H9 (cell line): ENCODE results near the gene GTPBP6. TPM values are rescaled to one million over a fixed set of nuclear protein-coding genes. Genes with fewer than 3 reads are reported as not detected.

Experiments
- DNase-seq: peaks from one replicate; pipeline ENCODE4 v3.0.0-alpha.2; 2017
- H2AFZ ChIP-seq: one replicate; pipeline ENCODE4 v1.6.1; 2013; ENCODE audit warnings: mild to moderate bottlenecking, low read length, control low read depth, moderate library complexity
- H2AK5ac ChIP-seq: 2 replicates; pipeline ENCODE4 v1.6.1; 2013; ENCODE audit warnings: low read length, control low read depth, mixed read lengths; ENCODE audit not compliant: insufficient read length
- H2BK120ac ChIP-seq: one replicate; pipeline ENCODE4 v1.6.1; 2013; ENCODE audit warnings: low read depth, mild to moderate bottlenecking, low read length, control low read depth, inconsistent platforms; ENCODE audit not compliant: poor library complexity, severe bottlenecking
- H2BK12ac ChIP-seq: 2 replicates; pipeline ENCODE4 v1.6.1; 2013; ENCODE audit warnings: low read length, control low read depth, mixed read lengths, low read depth; ENCODE audit not compliant: insufficient read length
- H2BK15ac ChIP-seq: 2 replicates; pipeline ENCODE4 v1.6.1; 2013; ENCODE audit warnings: low read depth, low read length, control low read depth
- H2BK20ac ChIP-seq: one replicate; pipeline ENCODE4 v1.6.1; 2013; ENCODE audit warnings: low read depth, mild to moderate bottlenecking, low read length, control low read depth, inconsistent platforms; ENCODE audit not compliant: poor library complexity, severe bottlenecking
- H2BK5ac ChIP-seq: 2 replicates; pipeline ENCODE4 v1.6.1; 2013; ENCODE audit warnings: low read length, control low read depth, mixed read lengths; ENCODE audit not compliant: insufficient read length
- H3K14ac ChIP-seq: 2 replicates; pipeline ENCODE4 v1.6.1; 2013; ENCODE audit warnings: low read length, control low read depth; ENCODE audit not compliant: insufficient read depth
- H3K18ac ChIP-seq: 2 replicates; pipeline ENCODE4 v1.6.1; 2013; ENCODE audit warnings: low read depth, mild to moderate bottlenecking, mixed read lengths, low read length, control low read depth; ENCODE audit not compliant: insufficient read length
- H3K23ac ChIP-seq: 2 replicates; pipeline ENCODE4 v1.6.1; 2013; ENCODE audit warnings: low read length, control low read depth, mixed read lengths, low read depth; ENCODE audit not compliant: insufficient read length
- H3K23me2 ChIP-seq: 2 replicates; pipeline ENCODE4 v1.6.1; 2013; ENCODE audit warnings: low read depth, mild to moderate bottlenecking, mixed read lengths, low read length, control low read depth; ENCODE audit not compliant: insufficient read length, poor library complexity, severe bottlenecking
- H3K27ac ChIP-seq: 2 replicates; pipeline ENCODE4 v1.5.1; 2013; ENCODE audit warnings: low read length, control low read depth, mixed read lengths, low read depth; ENCODE audit not compliant: insufficient read length
- H3K27me3 ChIP-seq: 2 replicates; pipeline ENCODE4 v1.6.1; 2013; ENCODE audit warnings: low read length, control low read depth, inconsistent platforms; ENCODE audit not compliant: insufficient read depth
- H3K4ac ChIP-seq: 2 replicates; pipeline ENCODE4 v1.6.1; 2013; ENCODE audit warnings: low read depth, mild to moderate bottlenecking, control low read depth, inconsistent platforms, low read length, moderate library complexity
- H3K4me1 ChIP-seq: 2 replicates; pipeline ENCODE4 v1.6.1; 2013; ENCODE audit warnings: low read length, control low read depth, inconsistent platforms; ENCODE audit not compliant: insufficient read depth
- H3K4me2 ChIP-seq: 2 replicates; pipeline ENCODE4 v1.6.1; 2013; ENCODE audit warnings: low read length, control low read depth, mixed read lengths; ENCODE audit not compliant: insufficient read length, insufficient read depth
- H3K56ac ChIP-seq: 2 replicates; pipeline ENCODE4 v1.6.1; 2013; ENCODE audit warnings: low read depth, mild to moderate bottlenecking, mixed read lengths, low read length, control low read depth; ENCODE audit not compliant: insufficient read length
- H3K79me1 ChIP-seq: 2 replicates; pipeline ENCODE4 v1.6.1; 2013; ENCODE audit warnings: low read depth, mild to moderate bottlenecking, moderate library complexity, low read length, control low read depth, inconsistent platforms; ENCODE audit not compliant: insufficient read depth, poor library complexity, severe bottlenecking
- H3K79me2 ChIP-seq: 2 replicates; pipeline ENCODE4 v1.6.1; 2013; ENCODE audit warnings: low read length, control low read depth, inconsistent platforms; ENCODE audit not compliant: insufficient read depth
- H3K9ac ChIP-seq: 2 replicates; pipeline ENCODE4 v1.6.1; 2013; ENCODE audit warnings: low read length, control low read depth, mixed read lengths; ENCODE audit not compliant: insufficient read length; ENCODE audit errors: extremely low read depth
- H3K9me3 ChIP-seq: one replicate; pipeline ENCODE4 v1.6.1; 2013; ENCODE audit warnings: low read depth, low read length, inconsistent platforms; ENCODE audit not compliant: control insufficient read depth
- H3T11ph ChIP-seq: one replicate; pipeline ENCODE4 v1.6.1; 2013; ENCODE audit warnings: mild to moderate bottlenecking, low read length, control low read depth, inconsistent platforms
- H4K20me1 ChIP-seq: one replicate; pipeline ENCODE4 v1.6.1; 2013; ENCODE audit not compliant: control insufficient read depth, insufficient read length, insufficient read depth
- H4K5ac ChIP-seq: 2 replicates; pipeline ENCODE4 v1.6.1; 2013; ENCODE audit warnings: low read depth, mild to moderate bottlenecking, mixed read lengths, low read length, control low read depth; ENCODE audit not compliant: insufficient read length
- H4K8ac ChIP-seq: replicated peaks from 2 replicates; pipeline ENCODE4 v1.6.1; 2013; ENCODE audit warnings: low read length, control low read depth, mixed read lengths, low read depth; ENCODE audit not compliant: insufficient read length
- H4K91ac ChIP-seq: 2 replicates; pipeline ENCODE4 v1.6.1; 2013; ENCODE audit warnings: low read depth, mild to moderate bottlenecking, moderate library complexity, mixed read lengths, low read length, control low read depth; ENCODE audit not compliant: insufficient read length
- H3K27ac Mint-ChIP-seq, 3 experiments: 2 replicates in 2 of 3; 3 replicates in 1 of 3; pipeline ENCODE4 v1.8.0; 2020 to 2021; ENCODE audit warnings: mixed read lengths in 3 of 3, mild to moderate bottlenecking in 1 of 3, moderate library complexity in 1 of 3
- H3K27me3 Mint-ChIP-seq: 2 replicates; pipeline ENCODE4 v1.8.0; 2021; ENCODE audit warnings: low read depth, mild to moderate bottlenecking, moderate library complexity, mixed read lengths
- H3K36me3 Mint-ChIP-seq, 3 experiments: 2 replicates in 2 of 3; 3 replicates in 1 of 3; pipeline ENCODE4 v1.8.0; 2020 to 2021; ENCODE audit warnings: low read depth in 3 of 3, mixed read lengths in 3 of 3; ENCODE audit not compliant: insufficient read depth in 1 of 3
- H3K4me1 Mint-ChIP-seq, 2 experiments: 2 replicates each; pipeline ENCODE4 v1.8.0; 2020; ENCODE audit warnings: mixed read lengths in 2 of 2
- H3K4me3 Mint-ChIP-seq, 2 experiments: 2 replicates in 1 of 2; 3 replicates in 1 of 2; pipeline ENCODE4 v1.8.0; 2020 to 2021; ENCODE audit warnings: mild to moderate bottlenecking in 2 of 2, mixed read lengths in 2 of 2, moderate library complexity in 1 of 2
- H3K9me3 Mint-ChIP-seq, 2 experiments: 2 replicates in 1 of 2; 3 replicates in 1 of 2; pipeline ENCODE4 v1.8.0; 2020; ENCODE audit warnings: mild to moderate bottlenecking in 2 of 2, mixed read lengths in 2 of 2, moderate library complexity in 1 of 2
- WGBS: extraction: QIAGEN DNeasy Blood & Tissue Kit; methylation state at CpG from one replicate; pipeline ENCODE4 v1.1.7; 2013; ENCODE audit warnings: missing lambda C conversion rate, low lambda C conversion rate, mixed read lengths; ENCODE audit not compliant: insufficient read length; ENCODE audit errors: extremely low coverage; 5-methylcytosine and 5-hydroxymethylcytosine counted together
- total RNA-seq: library from RNA; stranded (reverse); gene quantifications from 2 replicates; pipeline ENCODE4 v1.2.1, GENCODE V29; 2021
- TF ChIP-seq, protein P1 (sequence below): fragments of 200-600 bp; sonication (generic); conservative IDR thresholded peaks from 3 replicates; pipeline ENCODE4 v1.8.0; 2021; ENCODE audit warnings: antibody characterized with exemption, mild to moderate bottlenecking

Gene GTPBP6
- total RNA-seq, 1 experiment from 2014 or later = 64.0 TPM

DNA sequence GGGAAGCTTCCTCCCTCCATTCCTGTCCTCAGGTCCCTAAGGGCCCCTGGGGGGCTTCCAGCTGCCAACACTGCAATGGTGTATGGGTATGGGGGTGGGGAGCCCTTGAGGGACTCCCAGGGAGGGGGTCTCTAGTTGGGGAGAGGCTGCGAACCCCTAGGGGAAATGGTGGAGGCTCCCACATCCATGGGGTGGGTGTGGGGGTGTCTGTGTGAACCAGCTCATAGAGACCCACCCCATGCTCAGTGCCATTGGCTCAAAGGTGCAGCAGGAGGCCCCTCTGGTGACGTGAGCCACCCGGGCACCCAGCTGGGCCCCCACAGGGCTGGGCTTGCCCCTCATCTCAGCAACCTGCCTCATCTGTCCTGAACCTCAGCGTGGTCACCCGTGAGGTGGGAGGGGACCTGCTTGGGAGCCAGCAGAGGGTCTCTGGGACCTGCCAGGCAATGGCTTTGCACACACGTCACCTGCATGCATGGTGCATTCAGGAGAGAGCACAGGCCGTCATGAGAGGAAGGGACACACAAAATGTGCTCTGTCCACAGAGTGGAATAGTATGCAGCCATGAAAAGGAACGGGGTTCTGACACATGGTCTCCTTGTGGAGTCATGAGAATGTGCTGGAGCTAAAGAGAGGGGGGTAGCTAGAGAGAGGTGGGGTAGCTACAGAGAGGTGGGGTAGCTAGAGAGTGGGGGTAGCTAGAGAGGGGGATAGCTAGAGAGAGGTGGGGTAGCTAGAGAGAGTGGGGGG, 60.1 kb downstream of the GTPBP6 start:
- Histone ChIP-seq H4K8ac (no peak overlapping the region), H3K18ac (no peak overlapping the region), H3K9ac (no peak overlapping the region), H2BK5ac (no peak overlapping the region), H3K27ac (no peak overlapping the region), H4K5ac (no peak overlapping the region), H3K27me3 (no peaks in the 10 kb centered on the region), H2AK5ac (no peak overlapping the region), H2BK120ac (no peak overlapping the region), H2BK12ac (no peak overlapping the region), H3K4ac (no peak overlapping the region), H2AFZ (no peak overlapping the region), H3K79me2 (no peaks in the 10 kb centered on the region), H4K20me1 (no peaks in the 10 kb centered on the region), H3K79me1 (no peaks in the 10 kb centered on the region), H3K4me2 (no peak overlapping the region), H3K23ac (no peak overlapping the region), H3K23me2 (no peaks in the 10 kb centered on the region), H3K9me3 (no peaks in the 10 kb centered on the region), H3T11ph (no peak overlapping the region), H3K56ac (no peak overlapping the region), H3K14ac (no peak overlapping the region), H2BK20ac (no peak overlapping the region), H4K91ac (no peak overlapping the region), H2BK15ac (no peak overlapping the region), H3K4me1 (no peaks in the 10 kb centered on the region)
- WGBS = no CpG with 5 or more reads among the region's 8 CpGs
- Mint-ChIP-seq H3K4me3 (no peak overlapping the region), H3K36me3 (no peaks in the 10 kb centered on the region), H3K4me1 (peaks cover 10 to 13% of the 10 kb centered on the region in 2 experiments), H3K9me3 (peaks cover 2 to 3% of the 10 kb centered on the region in 2 experiments; a peak in 2 of 5 replicates), H3K27ac (no peak overlapping the region), H3K27me3 (peaks cover 4% of the 10 kb centered on the region)
- no peak for DNase-seq
- TF ChIP-seq, protein P1, sequence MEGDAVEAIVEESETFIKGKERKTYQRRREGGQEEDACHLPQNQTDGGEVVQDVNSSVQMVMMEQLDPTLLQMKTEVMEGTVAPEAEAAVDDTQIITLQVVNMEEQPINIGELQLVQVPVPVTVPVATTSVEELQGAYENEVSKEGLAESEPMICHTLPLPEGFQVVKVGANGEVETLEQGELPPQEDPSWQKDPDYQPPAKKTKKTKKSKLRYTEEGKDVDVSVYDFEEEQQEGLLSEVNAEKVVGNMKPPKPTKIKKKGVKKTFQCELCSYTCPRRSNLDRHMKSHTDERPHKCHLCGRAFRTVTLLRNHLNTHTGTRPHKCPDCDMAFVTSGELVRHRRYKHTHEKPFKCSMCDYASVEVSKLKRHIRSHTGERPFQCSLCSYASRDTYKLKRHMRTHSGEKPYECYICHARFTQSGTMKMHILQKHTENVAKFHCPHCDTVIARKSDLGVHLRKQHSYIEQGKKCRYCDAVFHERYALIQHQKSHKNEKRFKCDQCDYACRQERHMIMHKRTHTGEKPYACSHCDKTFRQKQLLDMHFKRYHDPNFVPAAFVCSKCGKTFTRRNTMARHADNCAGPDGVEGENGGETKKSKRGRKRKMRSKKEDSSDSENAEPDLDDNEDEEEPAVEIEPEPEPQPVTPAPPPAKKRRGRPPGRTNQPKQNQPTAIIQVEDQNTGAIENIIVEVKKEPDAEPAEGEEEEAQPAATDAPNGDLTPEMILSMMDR = no peak
